ENCODE measurements around the gene MIDN. TPM values are rescaled to one million over a fixed set of nuclear protein-coding genes. Genes with fewer than 3 reads are reported as not detected.

The MIDN gene
- total and polyA plus RNA-seq, 2 experiments from 2014 or later, result 4.0 to 9.4 TPM

DNA sequence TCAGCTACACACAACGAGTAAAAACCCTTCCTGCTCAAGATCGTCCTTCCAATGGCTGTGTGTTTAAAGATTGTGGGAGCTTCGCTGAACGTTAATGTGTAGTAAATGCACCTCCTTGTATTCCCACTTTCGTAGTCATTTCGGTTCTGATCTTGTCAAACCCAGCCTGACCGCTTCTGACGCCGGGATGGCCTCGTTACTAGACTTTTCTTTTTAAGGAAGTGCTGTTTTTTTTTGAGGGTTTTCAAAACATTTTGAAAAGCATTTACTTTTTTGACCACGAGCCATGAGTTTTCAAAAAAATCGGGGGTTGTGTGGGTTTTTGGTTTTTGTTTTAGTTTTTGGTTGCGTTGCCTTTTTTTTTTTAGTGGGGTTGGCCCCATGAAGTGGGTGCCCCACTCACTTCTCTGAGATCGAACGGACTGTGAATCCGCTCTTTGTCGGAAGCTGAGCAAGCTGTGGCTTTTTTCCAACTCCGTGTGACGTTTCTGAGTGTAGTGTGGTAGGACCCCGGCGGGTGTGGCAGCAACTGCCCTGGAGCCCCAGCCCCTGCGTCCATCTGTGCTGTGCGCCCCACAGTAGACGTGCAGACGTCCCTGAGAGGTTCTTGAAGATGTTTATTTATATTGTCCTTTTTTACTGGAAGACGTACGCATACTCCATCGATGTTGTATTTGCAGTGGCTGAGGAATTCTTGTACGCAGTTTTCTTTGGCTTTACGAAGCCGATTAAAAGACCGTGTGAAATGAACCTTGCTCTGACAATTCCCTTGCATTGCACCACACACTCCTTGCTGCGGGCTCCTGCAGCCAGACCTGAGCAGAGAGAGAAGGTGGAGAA, 24.3 kb downstream of the MIDN start:
- no peak overlapping the region for H3K4me3 ChIP-seq

DNA sequence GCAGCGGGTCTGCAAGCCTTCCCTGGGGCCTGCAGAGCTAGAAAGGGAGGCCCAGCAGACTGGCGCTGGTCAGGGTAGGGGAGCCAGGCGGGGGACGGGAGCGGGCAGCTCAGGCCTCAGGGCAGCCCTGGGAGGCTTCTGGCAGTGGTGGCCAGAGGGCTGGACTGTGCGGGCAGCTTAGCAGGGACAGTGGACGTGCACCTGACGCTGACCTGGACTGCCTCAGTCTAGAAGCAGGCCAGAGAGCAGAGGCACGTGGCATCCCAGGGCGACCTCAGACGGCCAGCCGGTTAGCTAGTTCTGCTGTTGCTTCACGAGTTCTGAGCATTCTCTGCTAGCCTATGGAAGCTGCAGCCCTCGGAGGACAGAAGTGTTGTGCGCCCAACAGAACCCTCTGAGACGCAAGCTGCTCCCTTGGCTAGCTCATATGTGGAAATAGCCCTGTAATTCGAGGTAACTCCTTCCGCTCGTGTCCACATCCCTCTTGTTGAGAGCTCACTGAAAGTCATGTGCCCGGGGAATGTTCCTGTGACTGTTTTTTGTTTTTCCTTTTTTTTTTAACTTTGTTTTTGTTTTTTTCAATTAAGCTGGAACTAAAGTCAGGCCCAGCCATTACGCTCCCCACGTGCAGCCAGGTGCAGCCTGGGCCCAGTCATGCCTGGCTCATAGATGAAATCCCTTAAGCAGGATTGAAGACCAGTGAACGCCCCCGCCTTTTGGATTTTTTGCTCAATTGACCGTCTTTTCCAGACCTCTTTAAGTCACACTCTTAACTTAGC, 25.1 kb downstream of the MIDN start:
- Histone ChIP-seq H3K27ac (peak overlapping the region; percentile 88), H3K4me2 (ENCODE audit: unreplicated experiment) (no peak overlapping the region), H3K9me2 (ENCODE audit: insufficient read depth) (no peaks in the 10 kb centered on the region), H3K4me3 (no peak overlapping the region), H2AFZ (no peak overlapping the region), H3K4me1 (ENCODE audit: insufficient read depth) (peaks cover 23% of the 10 kb centered on the region), H3K9ac (peak overlapping the region; percentile 89), H3K9me3 (ENCODE audit: low read depth) (no peaks in the 10 kb centered on the region), H3K79me2 (ENCODE audit: insufficient read depth) (peaks cover 58% of the 10 kb centered on the region), H3K36me3 (ENCODE audit: low read depth) (peaks cover 34% of the 10 kb centered on the region; the same call in 1 of the 2 replicates), H3K27me3 (replicated peaks; ENCODE audit: insufficient read depth) (no peaks in the 10 kb centered on the region), H4K20me1 (ENCODE audit: insufficient read depth) (no peaks in the 10 kb centered on the region), H3F3A (ENCODE audit: insufficient read depth) (peaks cover 37% of the 10 kb centered on the region)
- in situ Hi-C loops (cut with MboI), result no loop called here
- 78 to 82% methylated on average over 20 to 25 of the region's 25 CpGs for WGBS, 2 experiments (ENCODE audit: low coverage in 1 of 2, low lambda C conversion rate in 2 of 2, missing lambda C conversion rate in 2 of 2)
- no peak for TF ChIP-seq EZH2phosphoT487 (IDR thresholded peaks at IDR 0.05; ENCODE audit: insufficient read depth, low read depth)
- no peak for TF ChIP-seq EZH2 (IDR thresholded peaks at IDR 0.05; ENCODE audit: insufficient read depth, poor library complexity, severe bottlenecking)
- peak; percentile 37 for DNase-seq

More for the DNA sequence above, 24.3 kb downstream of the MIDN start:
- H3K36me3 ChIP-seq (ENCODE audit: low read depth), result peaks cover 34% of the 10 kb centered on the region; the same call in 1 of the 2 replicates
- 81 to 82% methylated on average over 33 of the region's 33 CpGs for WGBS, 2 experiments (ENCODE audit: low coverage in 1 of 2, low lambda C conversion rate in 2 of 2, missing lambda C conversion rate in 2 of 2)
- H3K9me2 ChIP-seq (ENCODE audit: insufficient read depth), result no peaks in the 10 kb centered on the region
- peak overlapping the region; percentile 23 for H3K9ac ChIP-seq
- H2AFZ ChIP-seq, result no peak overlapping the region
- peak overlapping the region; percentile 88; the same call in 1 of the 2 replicates for H3K27ac ChIP-seq
- peaks cover 66% of the 10 kb centered on the region for H3K79me2 ChIP-seq (ENCODE audit: insufficient read depth)
- no peaks in the 10 kb centered on the region for H3K27me3 ChIP-seq (replicated peaks; ENCODE audit: insufficient read depth)
- no peak for DNase-seq
- peaks cover 25% of the 10 kb centered on the region for H3K4me1 ChIP-seq (ENCODE audit: insufficient read depth)
- no peak overlapping the region for H3K4me2 ChIP-seq (ENCODE audit: unreplicated experiment)
- no peaks in the 10 kb centered on the region for H3K9me3 ChIP-seq (ENCODE audit: low read depth)
- peaks cover 37% of the 10 kb centered on the region for H3F3A ChIP-seq (ENCODE audit: insufficient read depth)
- TF ChIP-seq EZH2 (IDR thresholded peaks at IDR 0.05; ENCODE audit: insufficient read depth, poor library complexity, severe bottlenecking) (no peak), EZH2phosphoT487 (IDR thresholded peaks at IDR 0.05; ENCODE audit: insufficient read depth, low read depth) (no peak)
- in situ Hi-C loops (cut with MboI), result no loop called here
- no peaks in the 10 kb centered on the region for H4K20me1 ChIP-seq (ENCODE audit: insufficient read depth)

DNA sequence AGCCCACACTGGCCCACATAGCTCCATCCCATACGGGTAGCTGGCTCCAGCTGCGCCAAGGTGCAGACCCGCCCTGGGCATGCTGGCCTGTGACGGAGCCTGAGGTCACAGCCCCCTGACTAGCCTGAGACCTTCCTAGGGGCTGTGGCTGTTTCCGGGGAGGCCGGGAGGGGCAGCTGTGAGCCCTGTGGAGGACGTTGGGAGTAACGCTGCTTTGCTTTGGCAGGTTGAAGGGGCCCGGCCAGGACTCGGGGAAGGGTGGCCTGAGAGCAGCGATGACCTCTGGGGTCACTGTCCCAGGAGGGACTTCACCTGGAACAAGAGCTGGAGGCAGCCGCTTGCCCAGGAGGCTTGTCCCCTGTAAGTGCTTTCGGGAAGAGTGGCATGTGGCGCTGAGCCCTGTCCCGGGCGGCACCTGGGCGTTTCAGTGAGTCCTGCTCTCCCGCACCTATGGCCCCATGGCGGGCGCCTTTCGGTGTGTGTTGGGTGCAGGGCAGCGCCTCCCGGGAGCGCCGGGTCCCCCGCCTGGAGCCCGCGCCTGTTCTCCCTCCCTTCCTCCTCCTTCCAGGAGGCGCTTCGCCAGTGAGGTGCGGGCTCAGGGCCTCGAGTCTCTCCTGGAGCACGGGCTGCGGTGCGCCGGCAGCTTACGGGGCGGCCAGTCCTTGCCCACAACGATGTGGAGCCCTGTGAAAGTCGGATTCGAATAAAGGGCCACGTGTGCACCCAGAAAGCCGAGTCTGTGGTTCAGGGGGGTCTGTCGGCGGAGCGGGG, 25.9 kb downstream of the MIDN start:
- TF ChIP-seq EZH2phosphoT487 (IDR thresholded peaks at IDR 0.05; ENCODE audit: insufficient read depth, low read depth) (no peak), EZH2 (IDR thresholded peaks at IDR 0.05; ENCODE audit: insufficient read depth, poor library complexity, severe bottlenecking) (no peak)
- Histone ChIP-seq H3K4me1 (ENCODE audit: insufficient read depth) (peaks cover 19% of the 10 kb centered on the region), H3K4me3 (peak overlapping the region; percentile 76), H3K27ac (peak overlapping the region; percentile 88), H3K9me2 (ENCODE audit: insufficient read depth) (no peaks in the 10 kb centered on the region), H3F3A (ENCODE audit: insufficient read depth) (peaks cover 37% of the 10 kb centered on the region), H3K36me3 (ENCODE audit: low read depth) (peaks cover 34% of the 10 kb centered on the region; the same call in 1 of the 2 replicates), H2AFZ (no peak overlapping the region), H3K27me3 (replicated peaks; ENCODE audit: insufficient read depth) (no peaks in the 10 kb centered on the region), H3K9me3 (ENCODE audit: low read depth) (no peaks in the 10 kb centered on the region), H3K4me2 (ENCODE audit: unreplicated experiment) (peak overlapping the region; percentile 43), H3K79me2 (ENCODE audit: insufficient read depth) (peaks cover 56% of the 10 kb centered on the region), H3K9ac (peak overlapping the region; percentile 89), H4K20me1 (ENCODE audit: insufficient read depth) (no peaks in the 10 kb centered on the region)
- peak; percentile 21 for DNase-seq
- 73 to 76% methylated on average over 31 to 46 of the region's 46 CpGs for WGBS, 2 experiments (ENCODE audit: low coverage in 1 of 2, low lambda C conversion rate in 2 of 2, missing lambda C conversion rate in 2 of 2)
- in situ Hi-C loops (cut with MboI), result no loop called here

DNA sequence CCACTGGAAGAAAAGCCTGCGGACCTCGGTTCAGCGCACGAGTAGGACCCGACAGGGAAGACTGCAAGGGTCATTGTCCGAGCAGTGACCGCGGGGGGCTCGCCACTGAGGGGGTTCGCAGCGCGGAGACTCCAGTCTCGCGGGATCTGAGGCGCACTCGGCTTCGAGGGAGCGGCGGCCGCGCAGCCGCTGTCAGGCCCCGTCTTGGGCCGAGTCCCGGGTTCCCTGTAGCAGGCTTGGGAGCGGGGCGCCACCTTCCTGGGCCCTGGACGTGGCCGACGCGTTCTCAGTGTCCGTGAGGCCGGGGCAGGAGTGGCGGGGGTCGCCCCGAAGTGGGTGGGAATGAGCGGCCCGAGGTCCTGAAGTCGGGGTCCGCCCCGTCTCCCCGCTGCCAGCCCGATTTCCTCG, 26.5 kb downstream of the MIDN start:
- peaks cover 38% of the 10 kb centered on the region for H3F3A ChIP-seq (ENCODE audit: insufficient read depth)
- 15 to 17% methylated on average over 33 to 44 of the region's 44 CpGs for WGBS, 2 experiments (ENCODE audit: low coverage in 1 of 2, low lambda C conversion rate in 2 of 2, missing lambda C conversion rate in 2 of 2)
- in situ Hi-C loops (cut with MboI), result no loop called here
- no peaks in the 10 kb centered on the region for H3K9me2 ChIP-seq (ENCODE audit: insufficient read depth)
- TF ChIP-seq EZH2 (IDR thresholded peaks at IDR 0.05; ENCODE audit: insufficient read depth, poor library complexity, severe bottlenecking), result no peak
- peak overlapping the region; percentile 43 for H3K4me2 ChIP-seq (ENCODE audit: unreplicated experiment)
- H3K36me3 ChIP-seq (ENCODE audit: low read depth), result peaks cover 34% of the 10 kb centered on the region; the same call in 1 of the 2 replicates
- no peaks in the 10 kb centered on the region for H4K20me1 ChIP-seq (ENCODE audit: insufficient read depth)
- peaks cover 56% of the 10 kb centered on the region for H3K79me2 ChIP-seq (ENCODE audit: insufficient read depth)
- H3K9me3 ChIP-seq (ENCODE audit: low read depth), result no peaks in the 10 kb centered on the region
- peak overlapping the region; percentile 89 for H3K9ac ChIP-seq
- peak overlapping the region; percentile 88 for H3K27ac ChIP-seq
- peak; percentile 67 for DNase-seq
- no peaks in the 10 kb centered on the region for H3K27me3 ChIP-seq (replicated peaks; ENCODE audit: insufficient read depth)
- H3K4me1 ChIP-seq (ENCODE audit: insufficient read depth), result peaks cover 19% of the 10 kb centered on the region
- H3K4me3 ChIP-seq, result peak overlapping the region; percentile 76
- H2AFZ ChIP-seq, result no peak overlapping the region

Data from GM23248 (cell line).